Ascending aorta (tissue), 2 donors: ENCODE results near the gene METTL3. TPM values are rescaled to one million over a fixed set of nuclear protein-coding genes. Genes with fewer than 3 reads are reported as not detected.
A peak's percentile ranks its signal among the peaks of the same experiment; 100 is the strongest.

ENCODE experiments used
- DNase-seq, 2 donors: peaks; one replicate each; pipeline ENCODE4 v3.0.0-alpha.2; 2019; ENCODE audit warnings: low spot score in 2 of 2
- H3K27ac ChIP-seq, 2 donors: fragments of 200-600 bp; sonication (generic); one replicate each; pipeline ENCODE4 v1.5.1; 2016 to 2017; ENCODE audit warnings: mild to moderate bottlenecking in 1 of 2
- H3K27me3 ChIP-seq: fragments of 200-600 bp; sonication (generic); one replicate; pipeline ENCODE4 v1.5.1; 2017
- H3K36me3 ChIP-seq, 2 donors: fragments of 200-600 bp; sonication (generic); one replicate each; pipeline ENCODE4 v1.5.1; 2016
- H3K4me1 ChIP-seq, 2 donors: fragments of 200-600 bp; sonication (generic); one replicate each; pipeline ENCODE4 v1.5.1; 2016 to 2017; ENCODE audit warnings: mild to moderate bottlenecking in 1 of 2
- H3K4me3 ChIP-seq, 2 donors: fragments of 200-600 bp; sonication (generic); one replicate each; pipeline ENCODE4 v1.5.1; 2016 to 2017; ENCODE audit warnings: mild to moderate bottlenecking in 1 of 2
- H3K9me3 ChIP-seq, 2 donors: fragments of 200-600 bp; sonication (generic); one replicate each; pipeline ENCODE4 v1.5.1; 2016
- intact Hi-C: fragments of 100-400 bp; cut with DNase I; formaldehyde crosslinking; loops from one replicate; pipeline ENCODE4 v1.15.1; 2023
- total RNA-seq: library from RNA; depleted of rRNA; stranded (reverse); fragments of >200 nt; gene quantifications from one replicate; pipeline ENCODE4 v1.1.0, GENCODE V29; 2016
- TF ChIP-seq, protein P1 (sequence below), 3 experiments: fragments of 200-600 bp in 2 of 3; fragments of 450-650 bp in 1 of 3; sonication (generic) in 2 of 3; IDR thresholded peaks; one replicate each; pipeline ENCODE4 v1.5.1; 2016 to 2019; ENCODE audit warnings: antibody characterized with exemption in 3 of 3, mild to moderate bottlenecking in 1 of 3, moderate library complexity in 1 of 3

The METTL3 gene
- total RNA-seq, 1 donor from 2014 or later: 45.0 TPM

DNA sequence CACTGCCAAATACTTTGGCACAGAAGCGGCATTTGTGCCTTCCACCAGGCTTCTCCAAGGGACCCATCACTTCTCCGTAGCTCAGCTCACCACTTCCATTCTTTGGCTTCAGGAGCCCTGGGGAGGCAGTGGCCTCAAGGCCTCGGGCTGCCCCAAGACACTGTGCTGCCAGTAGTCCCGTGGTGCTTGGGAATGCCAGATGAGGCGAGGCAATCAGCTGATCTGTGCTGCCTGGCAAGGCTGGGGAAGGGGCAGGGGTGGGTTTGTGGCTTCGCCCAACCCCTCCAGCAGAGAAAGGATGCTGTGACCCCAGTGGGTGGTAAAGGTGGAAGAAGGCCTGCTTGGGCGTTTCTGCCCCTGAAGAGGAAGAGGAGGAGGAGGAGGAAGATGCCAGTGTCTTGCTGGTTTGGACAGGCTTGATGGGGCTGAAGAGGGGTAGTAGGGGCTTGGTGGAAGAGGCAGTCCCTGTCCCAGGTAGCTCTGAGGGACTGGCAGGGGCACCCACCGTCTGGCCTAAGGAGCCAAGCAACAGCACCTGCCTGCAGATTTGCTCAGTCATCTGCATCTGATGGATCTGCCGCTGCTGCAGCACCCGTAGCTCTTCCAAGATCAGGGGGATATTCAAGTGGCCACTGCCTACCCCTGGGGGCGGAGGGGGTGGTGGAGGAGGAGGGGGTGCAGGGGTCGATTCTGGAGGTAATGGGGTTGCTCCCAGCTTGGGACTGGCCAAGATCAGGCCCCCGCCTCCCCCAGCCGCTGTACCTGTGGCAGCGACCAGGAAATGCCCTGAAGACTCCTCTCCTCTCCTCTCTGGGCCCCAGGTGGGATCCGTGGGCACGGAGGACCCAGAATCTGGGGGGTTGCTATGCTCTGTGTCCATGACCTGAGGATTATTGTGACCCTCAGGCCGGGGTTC is 13.7 kb upstream of the METTL3 start:
- peak overlapping the region in 1 of 2 donors; percentile 67 for H3K27ac ChIP-seq
- TF ChIP-seq, protein P1, sequence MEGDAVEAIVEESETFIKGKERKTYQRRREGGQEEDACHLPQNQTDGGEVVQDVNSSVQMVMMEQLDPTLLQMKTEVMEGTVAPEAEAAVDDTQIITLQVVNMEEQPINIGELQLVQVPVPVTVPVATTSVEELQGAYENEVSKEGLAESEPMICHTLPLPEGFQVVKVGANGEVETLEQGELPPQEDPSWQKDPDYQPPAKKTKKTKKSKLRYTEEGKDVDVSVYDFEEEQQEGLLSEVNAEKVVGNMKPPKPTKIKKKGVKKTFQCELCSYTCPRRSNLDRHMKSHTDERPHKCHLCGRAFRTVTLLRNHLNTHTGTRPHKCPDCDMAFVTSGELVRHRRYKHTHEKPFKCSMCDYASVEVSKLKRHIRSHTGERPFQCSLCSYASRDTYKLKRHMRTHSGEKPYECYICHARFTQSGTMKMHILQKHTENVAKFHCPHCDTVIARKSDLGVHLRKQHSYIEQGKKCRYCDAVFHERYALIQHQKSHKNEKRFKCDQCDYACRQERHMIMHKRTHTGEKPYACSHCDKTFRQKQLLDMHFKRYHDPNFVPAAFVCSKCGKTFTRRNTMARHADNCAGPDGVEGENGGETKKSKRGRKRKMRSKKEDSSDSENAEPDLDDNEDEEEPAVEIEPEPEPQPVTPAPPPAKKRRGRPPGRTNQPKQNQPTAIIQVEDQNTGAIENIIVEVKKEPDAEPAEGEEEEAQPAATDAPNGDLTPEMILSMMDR (IDR thresholded peaks at IDR 0.05): no peak
- no peak for DNase-seq
- intact Hi-C loops: no loop called here
- no peaks in the 10 kb centered on the region for H3K27me3 ChIP-seq
- H3K9me3 ChIP-seq: no peaks in the 10 kb centered on the region
- peaks cover 0 to 3% of the 10 kb centered on the region in 2 donors for H3K36me3 ChIP-seq
- peaks cover 4 to 6% of the 10 kb centered on the region in 2 donors for H3K4me1 ChIP-seq
- H3K4me3 ChIP-seq: peak overlapping the region; percentile 59 to 88

DNA sequence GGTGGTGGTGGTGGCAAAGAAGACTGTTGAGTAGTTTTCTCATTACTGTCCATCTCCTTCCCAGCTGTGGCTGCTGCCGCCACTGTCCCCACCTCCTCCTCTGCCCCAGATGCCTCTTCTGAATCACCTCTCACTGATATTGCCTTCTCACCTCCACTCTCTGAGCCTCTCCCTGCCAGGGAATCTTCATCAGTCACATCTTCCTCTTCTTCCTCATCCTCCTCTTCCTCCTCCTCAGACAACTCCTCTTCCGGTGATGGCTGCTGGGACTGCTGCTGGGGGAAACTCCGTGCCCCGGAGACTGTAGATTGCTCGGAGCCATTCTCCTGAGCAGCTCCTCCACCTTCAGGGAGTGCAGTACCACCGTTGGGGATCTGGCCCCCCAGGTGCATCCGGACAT is 12.1 kb upstream of the METTL3 start:
- intact Hi-C loops: no loop called here
- TF ChIP-seq, protein P1 (IDR thresholded peaks at IDR 0.05): no peak

DNA sequence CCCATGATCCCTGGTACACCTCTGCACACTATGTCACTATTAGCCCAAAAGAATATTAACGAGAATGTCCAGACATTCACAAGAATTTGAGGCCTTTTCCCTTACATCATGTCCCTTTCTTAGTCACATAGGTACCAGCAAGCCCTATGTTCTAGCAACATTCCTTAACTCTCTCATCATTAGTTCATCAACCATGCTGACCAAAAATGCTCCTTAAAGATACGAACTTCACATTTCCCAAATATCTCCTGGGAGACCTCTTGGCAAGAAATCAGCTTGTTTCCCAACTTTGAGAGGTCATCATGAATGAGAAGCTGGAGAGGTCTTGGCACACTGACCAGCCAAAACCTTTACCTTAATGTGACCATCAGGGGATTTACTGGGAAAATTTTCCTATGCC is 10.4 kb upstream of the METTL3 start:
- Histone ChIP-seq H3K9me3 (no peaks in the 10 kb centered on the region), H3K27ac (no peak overlapping the region), H3K4me1 (no peaks in the 10 kb centered on the region), H3K4me3 (no peak overlapping the region), H3K27me3 (no peaks in the 10 kb centered on the region), H3K36me3 (peaks cover 0 to 3% of the 10 kb centered on the region in 2 donors)
- no peak for DNase-seq
- TF ChIP-seq, protein P1 (IDR thresholded peaks at IDR 0.05): no peak
- intact Hi-C loops: no loop called here

More for the DNA sequence above, 12.1 kb upstream of the METTL3 start:
- Histone ChIP-seq H3K36me3 (peaks cover 0 to 3% of the 10 kb centered on the region in 2 donors), H3K9me3 (no peaks in the 10 kb centered on the region), H3K27me3 (no peaks in the 10 kb centered on the region), H3K27ac (no peak overlapping the region), H3K4me1 (peaks cover 4 to 6% of the 10 kb centered on the region in 2 donors), H3K4me3 (no peak overlapping the region)
- no peak for DNase-seq

DNA sequence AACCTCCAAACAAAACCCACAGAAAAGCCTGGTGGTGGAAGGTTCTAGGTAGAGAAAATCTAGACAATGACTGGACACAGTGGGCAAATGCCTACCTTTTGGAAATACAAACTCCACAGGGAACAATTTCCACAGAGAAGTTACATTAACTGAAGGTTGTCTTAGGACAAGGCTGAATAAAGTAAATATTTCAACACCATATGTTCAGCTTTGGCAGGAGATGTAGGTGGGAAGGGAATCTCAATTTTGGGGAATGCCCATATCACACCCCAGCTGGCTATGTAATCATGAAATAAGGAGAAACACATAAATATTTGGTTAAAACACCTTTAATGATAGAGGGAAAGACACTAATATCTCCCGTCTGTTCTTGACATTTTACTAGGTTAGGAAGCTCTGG is 9.6 kb upstream of the METTL3 start:
- TF ChIP-seq, protein P1 (IDR thresholded peaks at IDR 0.05): no peak
- no peak overlapping the region for H3K27ac ChIP-seq
- DNase-seq: no peak
- no peaks in the 10 kb centered on the region for H3K4me1 ChIP-seq
- H3K4me3 ChIP-seq: no peak overlapping the region
- H3K36me3 ChIP-seq: peaks cover 0 to 3% of the 10 kb centered on the region in 2 donors
- no peaks in the 10 kb centered on the region for H3K9me3 ChIP-seq
- intact Hi-C loops: no loop called here
- H3K27me3 ChIP-seq: no peaks in the 10 kb centered on the region

- intact Hi-C loops: no loop called here
- no peak overlapping the region for H3K27ac ChIP-seq
- TF ChIP-seq, protein P1 (IDR thresholded peaks at IDR 0.05): no peak
- no peak for DNase-seq
- H3K4me1 ChIP-seq: no peaks in the 10 kb centered on the region
- no peaks in the 10 kb centered on the region for H3K27me3 ChIP-seq
- H3K36me3 ChIP-seq: no peaks in the 10 kb centered on the region
- H3K9me3 ChIP-seq: no peaks in the 10 kb centered on the region
- no peak overlapping the region for H3K4me3 ChIP-seq
These were observed 7.6 kb upstream of the METTL3 start for GRCh38 chr14:21518725-21519124.
